HepG2 (cell line): ENCODE results near the gene RASSF10. TPM values are rescaled to one million over a fixed set of nuclear protein-coding genes. Genes with fewer than 3 reads are reported as not detected.

Experiments
- ATAC-seq: fragments of 200-7000 bp; cut with Tn5 transposase; 3 replicates; pipeline ENCODE4 v1.9.1; 2020; ENCODE audit warnings: mild to moderate bottlenecking, moderate library complexity
- BruUV-seq: library from RNA; stranded (reverse); fragments of 400-500 nt; replicated peaks from 2 replicates; lab custom pipeline; 2021; lab: Mats Ljungman, UMichigan
- CTCF ChIA-PET: fragments of 300-600 bp; formaldehyde crosslinking; extraction: SDS; loops from one replicate; lab custom pipeline; 2021; ENCODE audit warnings: low total read pairs, inconsistent platforms, low intra/inter-chr PET ratio; lab: Yijun Ruan, JAX
- POLR2A ChIA-PET: fragments of 350-600 bp; sonication (Branson Sonifier 250); formaldehyde crosslinking; loops from one replicate; lab custom pipeline; 2020; ENCODE audit warnings: antibody characterized with exemption, inconsistent platforms; lab: Yijun Ruan, JAX
- DNase-seq: peaks from one replicate; pipeline ENCODE4 v3.0.0-alpha.2; 2015; ENCODE audit warnings: low spot score
- FAIRE-seq: peaks from 3 replicates; lab custom pipeline; 2011; peaks lifted over from hg19 to GRCh38; lab: Jason Lieb, UNC
- H2AFZ ChIP-seq: one replicate; pipeline ENCODE4 v1.6.1; 2011; ENCODE audit warnings: low read length, inconsistent platforms
- H3K27ac ChIP-seq: fragments of 300-600 bp; 3 replicates; pipeline ENCODE4 v1.8.0; 2011; ENCODE audit warnings: mixed run types, mild to moderate bottlenecking, mixed read lengths, low read length, inconsistent platforms; ENCODE audit not compliant: insufficient read depth; ENCODE audit errors: extremely low read length
- H3K27me3 ChIP-seq, 2 experiments: fragments of 200-600 bp in 1 of 2; 2 replicates in 1 of 2; 3 replicates in 1 of 2; pipeline versions ENCODE4 v1.6.0 to v1.8.0; 2011; ENCODE audit warnings: low read length in 2 of 2, mild to moderate bottlenecking in 2 of 2, moderate library complexity in 2 of 2, inconsistent platforms in 1 of 2; ENCODE audit not compliant: insufficient read depth in 2 of 2, control insufficient read depth in 1 of 2
- H3K36me3 ChIP-seq, 2 experiments: fragments of 200-600 bp in 1 of 2; replicated peaks in 1 of 2; 2 replicates in 1 of 2; 3 replicates in 1 of 2; pipeline versions ENCODE4 v1.5.1 to v1.8.0; 2011; ENCODE audit warnings: low read length in 2 of 2, inconsistent platforms in 1 of 2; ENCODE audit not compliant: insufficient read depth in 2 of 2, control insufficient read depth in 1 of 2
- H3K4me1 ChIP-seq: 2 replicates; pipeline ENCODE4 v1.5.1; 2012; ENCODE audit warnings: low read length, inconsistent platforms; ENCODE audit not compliant: insufficient read depth
- H3K4me2 ChIP-seq: 2 replicates; pipeline ENCODE4 v1.6.0; 2011; ENCODE audit warnings: low read depth, low read length, inconsistent platforms
- H3K4me3 ChIP-seq, 3 experiments: fragments of 200-600 bp in 1 of 3; sonication (generic), shearing (Covaris generic) in 1 of 3; replicated peaks in 1 of 3; 2 replicates each; pipeline ENCODE4 v1.5.1; 2011 to 2016; ENCODE audit warnings: low read length in 3 of 3, inconsistent platforms in 2 of 3, low read depth in 2 of 3, mild to moderate bottlenecking in 2 of 3, control low read depth in 1 of 3, mixed read lengths in 1 of 3; ENCODE audit not compliant: insufficient read depth in 1 of 3
- H3K79me2 ChIP-seq: one replicate; pipeline ENCODE4 v1.6.1; 2011; ENCODE audit warnings: low read length, inconsistent platforms; ENCODE audit not compliant: insufficient read depth
- H3K9ac ChIP-seq: 2 replicates; pipeline ENCODE4 v1.6.0; 2011; ENCODE audit warnings: mild to moderate bottlenecking, low read depth, low read length, inconsistent platforms; ENCODE audit not compliant: insufficient read depth
- H3K9me3 ChIP-seq: 2 replicates; pipeline ENCODE4 v1.5.1; 2012; ENCODE audit warnings: mild to moderate bottlenecking, low read length
- H4K20me1 ChIP-seq: 2 replicates; pipeline ENCODE4 v1.6.0; 2011; ENCODE audit warnings: inconsistent platforms, mild to moderate bottlenecking, low read length, moderate library complexity; ENCODE audit not compliant: insufficient read depth
- ADNP ChIP-seq: sonication (generic); formaldehyde crosslinking; IDR thresholded peaks from 2 replicates; pipeline ENCODE4 v1.4.0; 2020; ENCODE audit warnings: missing genetic modification reagents
- FOXP1 ChIP-seq, 2 experiments: fragments of 450-650 bp in 1 of 2; IDR thresholded peaks; 2 replicates each; pipeline ENCODE4 v1.6.1; 2017 to 2018; ENCODE audit warnings: antibody characterized with exemption in 1 of 2
- HNF4G ChIP-seq, 2 experiments: sonication (generic) in 1 of 2; formaldehyde crosslinking in 1 of 2; IDR thresholded peaks; 2 replicates each; pipeline versions ENCODE4 v1.4.0 to v1.6.1; 2011 to 2020; ENCODE audit warnings: borderline replicate concordance in 2 of 2, low read depth in 2 of 2, mild to moderate bottlenecking in 2 of 2, low read length in 1 of 2, missing genetic modification reagents in 1 of 2, moderate library complexity in 1 of 2
- HOXA9 ChIP-seq: sonication (generic); formaldehyde crosslinking; IDR thresholded peaks from 2 replicates; pipeline ENCODE4 v1.8.1; 2022; ENCODE audit warnings: missing genetic modification reagents, mild to moderate bottlenecking, moderate library complexity, borderline replicate concordance
- SIX1 ChIP-seq: sonication (generic); formaldehyde crosslinking; IDR thresholded peaks from 2 replicates; pipeline ENCODE4 v1.4.0; 2020; ENCODE audit warnings: missing genetic modification reagents, borderline replicate concordance
- SMYD3 ChIP-seq: sonication (generic); formaldehyde crosslinking; IDR thresholded peaks from 2 replicates; pipeline ENCODE4 v1.8.1; 2023; ENCODE audit warnings: mild to moderate bottlenecking, missing genetic modification reagents
- TBX3 ChIP-seq: fragments of 450-650 bp; IDR thresholded peaks from 2 replicates; pipeline ENCODE4 v1.6.1; 2017; ENCODE audit warnings: antibody characterized with exemption, mild to moderate bottlenecking, inconsistent platforms, borderline replicate concordance
- TCF7 ChIP-seq: sonication (generic); IDR thresholded peaks from 2 replicates; pipeline ENCODE4 v1.6.1; 2016; ENCODE audit warnings: antibody characterized with exemption, low read depth
- ZNF546 ChIP-seq: sonication (generic); formaldehyde crosslinking; conservative IDR thresholded peaks from 2 replicates; pipeline ENCODE4 v1.8.1; 2023; ENCODE audit warnings: mild to moderate bottlenecking, missing genetic modification reagents
- ZNF839 ChIP-seq: sonication (generic); formaldehyde crosslinking; IDR thresholded peaks from 2 replicates; pipeline ENCODE4 v1.4.0; 2020; ENCODE audit warnings: missing genetic modification reagents, mild to moderate bottlenecking, borderline replicate concordance
- in situ Hi-C: cut with HindIII; loops from 2 replicates; pipeline ENCODE4 v1.10.0; 2017; ENCODE audit warnings: low pct_unique_long_range_greater_than_20kb; ENCODE audit not compliant: extremely low pct_ligation_motif_present
- intact Hi-C: fragments of 100-400 bp; cut with micrococcal nuclease; formaldehyde crosslinking; loops from one replicate; pipeline ENCODE4 v1.10.0; 2022; ENCODE audit not compliant: unreplicated experiment
- polyA plus RNA-seq, 8 experiments: library from polyadenylated mRNA; depleted of rRNA in 3 of 8; stranded (reverse) in 7 of 8; unstranded in 1 of 8; fragments of >200 nt; fragmentation: Illumina TruSeq in 4 of 8; extraction: Trizol in 4 of 8; gene quantifications; 2 replicates each; pipeline versions ENCODE4 v1.2.1 to v1.2.3, GENCODE V29; 2011 to 2016; ENCODE audit warnings: low read depth in 4 of 8, missing spikeins in 1 of 8, mixed read lengths in 1 of 8; ENCODE audit not compliant: insufficient read depth in 1 of 8
- total RNA-seq, 5 experiments: library from RNA; depleted of rRNA; stranded (reverse); fragments of >200 nt; fragmentation: Illumina TruSeq; extraction: Trizol; gene quantifications; 2 replicates each; pipeline ENCODE4 v1.2.3, GENCODE V29; 2016; ENCODE audit warnings: low read depth in 1 of 5
- TF ChIP-seq, protein P1 (sequence below): IDR thresholded peaks from 2 replicates; pipeline ENCODE4 v1.6.1; 2016; ENCODE audit warnings: mild to moderate bottlenecking, missing biosample characterization, missing genetic modification reagents
- TF ChIP-seq, protein P2 (sequence below): sonication (generic); formaldehyde crosslinking; IDR thresholded peaks from 2 replicates; pipeline ENCODE4 v1.4.0; 2020; ENCODE audit warnings: missing genetic modification reagents
- TF ChIP-seq, protein P3 (sequence below): sonication (generic); formaldehyde crosslinking; IDR thresholded peaks from 2 replicates; pipeline ENCODE4 v1.5.0; 2020; ENCODE audit warnings: missing genetic modification reagents

Gene RASSF10
- total and polyA plus RNA-seq, 2 of the 13 experiments (the other 11 are each of a cell fraction or from before 2014, with no cell fraction given): not detected

DNA sequence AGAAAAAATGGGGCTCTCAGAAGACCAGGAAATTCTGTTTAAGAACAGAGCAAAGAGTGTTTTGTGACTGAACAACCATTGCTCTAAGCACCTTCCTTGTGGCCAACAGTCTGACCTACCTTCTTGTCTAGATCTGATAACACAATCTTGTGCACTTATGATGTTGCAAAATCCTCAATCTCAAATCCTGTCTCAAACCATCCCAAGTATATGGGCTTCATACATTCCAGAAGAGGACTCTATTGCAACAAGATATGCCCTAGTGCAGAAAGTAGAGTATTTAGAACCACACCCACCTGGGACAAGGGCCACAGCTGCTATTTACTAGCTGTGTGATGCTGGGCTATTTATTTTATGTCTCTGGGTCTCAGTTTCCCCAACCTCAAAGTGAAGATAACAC lies 27.1 kb downstream of the RASSF10 start:
- CTCF ChIA-PET: no interaction called here
- H2AFZ ChIP-seq: no peak overlapping the region
- TF ChIP-seq SMYD3 (CRISPR knock-in tag) (no peak), ZNF546 (CRISPR knock-in tag) (no peak), ZNF839 (CRISPR knock-in tag) (no peak), ADNP (no peak), TCF7 (no peak), HNF4G (IDR thresholded peaks at IDR 0.05; ENCODE audit: borderline replicate concordance, low read depth, low read length) (no peak), HNF4G (CRISPR knock-in tag; IDR thresholded peaks at IDR 0.05; ENCODE audit: borderline replicate concordance, low read depth) (no peak), SIX1 (no peak), FOXP1 (IDR thresholded peaks at IDR 0.05) (no peak), FOXP1 (CRISPR knock-in tag; IDR thresholded peaks at IDR 0.05) (no peak), TBX3 (no peak), HOXA9 (CRISPR knock-in tag) (no peak)
- TF ChIP-seq, protein P1, sequence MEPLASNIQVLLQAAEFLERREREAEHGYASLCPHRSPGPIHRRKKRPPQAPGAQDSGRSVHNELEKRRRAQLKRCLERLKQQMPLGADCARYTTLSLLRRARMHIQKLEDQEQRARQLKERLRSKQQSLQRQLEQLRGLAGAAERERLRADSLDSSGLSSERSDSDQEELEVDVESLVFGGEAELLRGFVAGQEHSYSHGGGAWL (CRISPR knock-in tag): no peak
- TF ChIP-seq, protein P2, sequence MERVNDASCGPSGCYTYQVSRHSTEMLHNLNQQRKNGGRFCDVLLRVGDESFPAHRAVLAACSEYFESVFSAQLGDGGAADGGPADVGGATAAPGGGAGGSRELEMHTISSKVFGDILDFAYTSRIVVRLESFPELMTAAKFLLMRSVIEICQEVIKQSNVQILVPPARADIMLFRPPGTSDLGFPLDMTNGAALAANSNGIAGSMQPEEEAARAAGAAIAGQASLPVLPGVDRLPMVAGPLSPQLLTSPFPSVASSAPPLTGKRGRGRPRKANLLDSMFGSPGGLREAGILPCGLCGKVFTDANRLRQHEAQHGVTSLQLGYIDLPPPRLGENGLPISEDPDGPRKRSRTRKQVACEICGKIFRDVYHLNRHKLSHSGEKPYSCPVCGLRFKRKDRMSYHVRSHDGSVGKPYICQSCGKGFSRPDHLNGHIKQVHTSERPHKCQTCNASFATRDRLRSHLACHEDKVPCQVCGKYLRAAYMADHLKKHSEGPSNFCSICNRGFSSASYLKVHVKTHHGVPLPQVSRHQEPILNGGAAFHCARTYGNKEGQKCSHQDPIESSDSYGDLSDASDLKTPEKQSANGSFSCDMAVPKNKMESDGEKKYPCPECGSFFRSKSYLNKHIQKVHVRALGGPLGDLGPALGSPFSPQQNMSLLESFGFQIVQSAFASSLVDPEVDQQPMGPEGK (CRISPR knock-in tag): no peak
- TF ChIP-seq, protein P3, sequence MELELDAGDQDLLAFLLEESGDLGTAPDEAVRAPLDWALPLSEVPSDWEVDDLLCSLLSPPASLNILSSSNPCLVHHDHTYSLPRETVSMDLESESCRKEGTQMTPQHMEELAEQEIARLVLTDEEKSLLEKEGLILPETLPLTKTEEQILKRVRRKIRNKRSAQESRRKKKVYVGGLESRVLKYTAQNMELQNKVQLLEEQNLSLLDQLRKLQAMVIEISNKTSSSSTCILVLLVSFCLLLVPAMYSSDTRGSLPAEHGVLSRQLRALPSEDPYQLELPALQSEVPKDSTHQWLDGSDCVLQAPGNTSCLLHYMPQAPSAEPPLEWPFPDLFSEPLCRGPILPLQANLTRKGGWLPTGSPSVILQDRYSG (CRISPR knock-in tag): no peak
- H3K79me2 ChIP-seq: no peaks in the 10 kb centered on the region
- peaks cover 23% of the 10 kb centered on the region for H3K4me1 ChIP-seq
- in situ Hi-C loops (no loop called here), intact Hi-C loops (no loop called here)
- ATAC-seq: no peak
- no peak overlapping the region for H3K4me2 ChIP-seq
- DNase-seq: no peak
- peaks cover 0 to 7% of the 10 kb centered on the region in 2 experiments; a peak in 1 of 5 replicates for H3K27me3 ChIP-seq
- BruUV-seq: no TSS peak
- no peaks in the 10 kb centered on the region for H4K20me1 ChIP-seq
- no peak overlapping the region for H3K9ac ChIP-seq
- no peak for FAIRE-seq
- no peak overlapping the region for H3K27ac ChIP-seq
- no peaks in the 10 kb centered on the region for H3K36me3 ChIP-seq
- POLR2A ChIA-PET: no interaction called here
- no peak overlapping the region for H3K4me3 ChIP-seq
- H3K9me3 ChIP-seq: no peaks in the 10 kb centered on the region
